Adipose tissue (tissue), 3 donors: ENCODE data around the gene SNCG. TPM values are rescaled to one million over a fixed set of nuclear protein-coding genes. Genes with fewer than 3 reads are reported as not detected.
"Not testable (repeated sequence)": the region's sequence is repeated elsewhere in the genome, so short reads cannot be mapped to it uniquely, and the experiment has no call there.

Experiments
- H3K27ac ChIP-seq: one replicate; pipeline ENCODE4 v1.5.1; 2013; ENCODE audit warnings: low read depth, low read length
- WGBS, 3 donors: extraction: QIAGEN DNeasy Blood & Tissue Kit; methylation state at CpG; one replicate each; pipeline ENCODE4 v1.1.7; 2013; 5-methylcytosine and 5-hydroxymethylcytosine counted together
- polyA plus RNA-seq, 3 donors: library from polyadenylated mRNA; stranded (reverse); fragments of 200-250 nt; gene quantifications; one replicate each; pipeline ENCODE4 v1.2.3, GENCODE V29; 2013
- donor health status: healthy with polysubstance abuse.
- donor health status: Bipolar disorder and iron deficiency.
- donor health status: healthy.

SNCG gene
- polyA plus RNA-seq, 3 donors, result 7.0 to 142 (median 100) TPM

DNA sequence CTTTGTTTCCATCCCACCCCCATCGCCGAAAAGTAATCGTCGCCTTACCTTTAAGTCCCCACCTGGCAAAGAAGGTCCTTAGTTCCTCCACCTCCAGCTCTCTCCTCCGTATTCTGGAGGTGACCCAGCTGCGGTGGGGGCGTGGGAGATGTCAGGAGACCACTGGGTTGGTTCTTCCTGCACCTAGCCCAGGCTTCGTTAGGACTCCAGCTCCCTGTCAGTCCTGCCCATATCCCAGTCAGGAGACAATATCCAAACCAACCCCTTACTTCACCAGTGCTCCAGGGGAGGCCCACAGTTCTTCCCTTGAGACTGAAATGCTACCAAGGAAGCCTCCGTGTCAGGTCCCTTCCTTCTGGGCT is 10.6 kb downstream of the SNCG start:
- WGBS, 3 donors, result 35 to 63% (median 45%) methylated on average over 9 of the region's 9 CpGs
- no peak overlapping the region for H3K27ac ChIP-seq

DNA sequence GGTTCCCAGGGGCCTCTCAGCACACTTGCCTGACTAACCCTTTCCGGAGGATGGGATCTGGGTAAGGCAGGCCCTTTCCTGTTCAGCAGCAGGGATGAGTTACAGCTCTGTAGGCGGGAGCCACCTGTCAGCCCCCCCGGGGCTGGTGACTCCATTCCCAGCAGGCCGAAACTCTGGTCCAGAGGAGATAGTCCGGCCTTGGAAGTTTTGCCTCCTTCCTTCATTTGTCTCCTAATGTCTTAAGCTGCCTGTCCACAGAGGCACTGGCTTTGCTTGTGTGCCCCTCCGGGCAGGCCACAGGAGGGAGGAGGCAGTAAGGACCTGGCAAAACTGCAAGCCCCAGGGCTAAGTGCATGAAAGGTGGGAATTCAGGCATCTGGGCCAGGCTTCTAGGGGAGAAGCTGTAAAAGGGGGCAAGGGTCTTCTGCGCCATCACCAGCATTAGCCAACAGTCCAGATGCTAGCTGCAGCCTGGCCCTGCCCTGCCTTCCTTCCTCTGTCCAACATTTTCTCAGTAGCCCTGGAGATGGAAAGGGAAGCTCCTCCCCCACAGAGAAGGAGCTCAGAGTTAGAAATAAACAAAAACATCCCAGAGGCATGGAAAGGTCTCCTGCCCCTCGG is 11.1 kb downstream of the SNCG start:
- H3K27ac ChIP-seq, result no peak overlapping the region
- 37 to 60% (median 47%) methylated on average over 8 of the region's 8 CpGs for WGBS, 3 donors

- 13 to 26% (median 17%) methylated on average over 30 of the region's 30 CpGs for WGBS, 3 donors
- H3K27ac ChIP-seq, result peak overlapping the region; percentile 75
These were observed 12.0 kb downstream of the SNCG start for GRCh38 chr10:86970162-86970981.

GRCh38 chr10:86970982-86971231 is 12.5 kb downstream of the SNCG start:
- peak overlapping the region; percentile 75 for H3K27ac ChIP-seq
- WGBS, 3 donors, result 0 to 2% (median 1%) methylated on average over 16 to 20 of the region's 20 CpGs

- 4 to 13% (median 12%) methylated on average over 63 to 66 of the region's 66 CpGs for WGBS, 3 donors
- peak overlapping the region; percentile 75 for H3K27ac ChIP-seq
These were observed 13.0 kb downstream of the SNCG start for GRCh38 chr10:86971232-86971991.

- 81 to 87% (median 87%) methylated on average over 11 of the region's 11 CpGs for WGBS, 3 donors
- no peak overlapping the region for H3K27ac ChIP-seq
These were observed 14.4 kb downstream of the SNCG start for GRCh38 chr10:86972613-86973380.

- H3K27ac ChIP-seq, result no peak overlapping the region
- WGBS, 3 donors, result 70 to 88% (median 72%) methylated on average over 7 of the region's 7 CpGs
These were observed 16.1 kb downstream of the SNCG start for GRCh38 chr10:86974484-86974883.

DNA sequence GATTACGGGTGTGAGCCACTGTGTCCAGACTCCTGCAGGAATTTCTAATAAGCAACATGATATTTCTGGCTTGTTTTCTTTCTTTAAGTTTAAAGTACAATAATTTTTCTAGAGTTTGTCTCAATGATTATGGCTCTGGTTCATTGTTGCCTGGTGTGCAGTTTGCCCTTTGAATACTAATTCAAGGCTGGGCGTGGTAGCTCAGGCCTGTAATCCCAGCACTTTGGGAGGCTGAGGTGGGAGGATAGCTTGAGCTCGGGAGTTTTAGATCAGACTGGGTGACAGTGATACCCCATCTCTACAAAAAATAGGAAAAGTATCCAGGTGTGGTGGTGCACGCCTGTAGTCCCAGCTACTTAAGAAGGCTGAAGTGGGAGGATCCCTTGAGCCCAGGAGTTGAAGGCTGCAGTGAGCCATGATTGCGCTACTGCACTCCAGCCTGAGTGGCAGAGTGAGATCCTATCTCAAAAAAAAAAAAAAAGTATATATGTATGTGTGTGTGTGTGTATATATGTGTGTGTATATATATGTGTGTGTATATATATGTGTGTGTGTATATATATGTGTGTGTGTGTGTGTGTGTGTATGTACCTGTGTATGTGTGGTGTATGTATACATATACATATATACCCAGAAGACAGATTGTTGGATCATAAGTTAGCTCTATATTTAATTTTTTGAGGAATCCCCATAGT is 18.1 kb downstream of the SNCG start:
- H3K27ac ChIP-seq, result no peak overlapping the region
- 89 to 95% (median 94%) methylated on average over 5 of the region's 5 CpGs for WGBS, 3 donors

DNA sequence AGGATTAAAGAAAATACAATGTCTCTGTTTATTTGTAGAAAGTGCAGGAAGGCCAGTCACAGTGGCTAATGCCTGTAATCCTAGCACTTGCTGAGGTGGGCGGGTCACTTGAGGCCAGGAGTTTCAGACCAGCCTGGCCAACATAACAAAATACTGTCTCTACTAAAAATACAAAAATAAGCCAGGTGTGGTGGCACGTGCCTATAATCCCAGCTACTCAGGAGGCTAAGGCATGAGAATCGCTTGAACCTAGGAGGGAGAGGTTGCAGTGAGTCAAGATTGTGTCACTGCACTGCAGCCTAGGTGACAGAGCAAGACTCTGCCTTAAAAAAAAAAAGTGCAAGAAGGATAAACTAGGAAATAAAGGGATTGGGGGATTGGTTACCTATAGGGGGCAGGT is 20.1 kb downstream of the SNCG start:
- 80 to 95% (median 88%) methylated on average over 3 of the region's 3 CpGs for WGBS, 3 donors
- not testable (repeated sequence) for H3K27ac ChIP-seq

GRCh38 chr10:86979296-86979818 is 21.0 kb downstream of the SNCG start:
- no peak overlapping the region for H3K27ac ChIP-seq
- 69 to 91% (median 87%) methylated on average over 4 of the region's 4 CpGs for WGBS, 3 donors

DNA sequence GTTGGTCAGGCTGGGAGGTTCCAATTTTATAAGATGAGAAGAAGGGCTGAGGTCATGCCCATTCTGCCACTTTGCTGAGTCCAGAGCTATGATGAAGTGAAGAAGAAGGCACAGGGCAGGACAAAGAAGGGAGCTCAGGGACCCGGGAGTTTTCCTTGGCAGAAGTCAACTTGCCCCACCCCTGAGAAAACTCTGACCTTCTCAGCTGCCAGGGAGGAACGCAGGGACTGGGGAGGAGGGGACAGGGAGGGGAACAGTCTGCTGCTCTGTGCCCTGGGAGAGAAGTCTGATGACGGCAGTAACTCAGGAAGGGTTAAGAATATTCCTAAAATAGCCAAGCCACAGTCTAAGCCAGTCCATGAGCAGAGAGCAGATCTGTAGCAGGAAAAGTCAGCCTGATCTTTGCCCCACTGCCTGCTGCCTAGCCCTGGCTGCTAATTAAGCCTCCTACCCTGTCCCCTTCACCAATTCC is 21.6 kb downstream of the SNCG start:
- no peak overlapping the region for H3K27ac ChIP-seq
- 11 to 22% (median 17%) methylated on average over 3 of the region's 3 CpGs for WGBS, 3 donors

DNA sequence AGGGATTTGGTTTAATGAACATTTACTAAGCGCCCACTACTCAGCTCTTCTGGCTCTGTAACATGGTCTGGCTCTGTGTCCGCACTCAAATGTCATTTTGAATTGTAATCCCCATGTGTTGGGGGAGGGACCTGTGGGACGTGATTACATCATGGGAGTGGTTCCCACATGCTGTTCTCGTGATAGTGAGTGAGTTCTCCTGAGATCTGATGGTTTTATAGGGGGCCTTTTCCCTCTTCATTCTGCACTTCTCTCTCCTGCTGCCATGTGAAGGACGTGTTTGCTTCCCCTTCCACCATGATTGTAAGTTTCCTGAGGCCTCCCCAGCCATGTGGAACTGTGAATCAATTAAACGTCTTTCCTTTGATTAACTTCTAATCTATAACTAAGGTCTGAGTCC is 22.6 kb downstream of the SNCG start:
- H3K27ac ChIP-seq, result not testable (repeated sequence)
- WGBS, 3 donors, result 64 to 78% (median 69%) methylated on average over 6 of the region's 6 CpGs

DNA sequence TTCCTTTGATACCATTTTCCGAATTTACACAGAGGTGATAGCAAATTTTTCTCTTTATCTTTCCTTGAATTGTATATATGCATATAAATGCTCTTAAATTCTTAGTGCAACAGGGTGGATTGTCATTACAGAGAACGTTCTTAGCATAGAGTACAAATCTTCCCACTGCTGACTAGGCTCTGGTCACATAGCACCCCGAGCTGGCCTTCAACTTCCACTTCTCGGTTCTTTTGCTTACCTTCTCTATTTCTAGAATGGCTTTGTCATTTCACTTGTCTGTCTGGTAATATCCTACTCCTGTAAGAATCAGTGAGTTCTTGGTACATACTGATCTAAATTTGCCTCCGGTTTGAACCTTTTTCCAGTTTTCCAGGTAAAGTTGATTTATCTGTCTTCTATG is 23.3 kb downstream of the SNCG start:
- H3K27ac ChIP-seq, result no peak overlapping the region

DNA sequence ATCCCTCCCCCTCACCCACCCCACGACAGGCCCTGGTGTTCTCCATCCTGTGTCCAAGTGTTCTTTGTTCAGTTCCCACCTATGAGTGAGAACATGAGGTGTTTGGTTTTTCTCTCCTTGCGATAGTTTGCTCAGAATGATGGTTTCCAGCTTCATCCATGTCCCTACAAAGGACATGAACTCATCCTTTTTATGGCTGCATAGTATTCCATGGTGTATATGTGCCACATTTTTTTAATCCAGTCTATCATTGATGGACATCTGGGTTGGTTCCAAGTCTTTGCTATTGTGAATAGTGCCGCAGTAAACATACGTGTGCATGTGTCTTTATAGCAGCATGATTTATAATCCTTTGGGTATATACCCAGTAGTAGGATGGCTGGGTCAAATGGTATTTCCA is 26.1 kb downstream of the SNCG start:
- WGBS, 3 donors, result 94 to 99% (median 96%) methylated on average over 4 of the region's 4 CpGs
- not testable (repeated sequence) for H3K27ac ChIP-seq

More for the DNA sequence above, 23.3 kb downstream of the SNCG start:
- WGBS, 3 donors, result 89 to 95% (median 90%) methylated on average over 5 of the region's 5 CpGs

DNA sequence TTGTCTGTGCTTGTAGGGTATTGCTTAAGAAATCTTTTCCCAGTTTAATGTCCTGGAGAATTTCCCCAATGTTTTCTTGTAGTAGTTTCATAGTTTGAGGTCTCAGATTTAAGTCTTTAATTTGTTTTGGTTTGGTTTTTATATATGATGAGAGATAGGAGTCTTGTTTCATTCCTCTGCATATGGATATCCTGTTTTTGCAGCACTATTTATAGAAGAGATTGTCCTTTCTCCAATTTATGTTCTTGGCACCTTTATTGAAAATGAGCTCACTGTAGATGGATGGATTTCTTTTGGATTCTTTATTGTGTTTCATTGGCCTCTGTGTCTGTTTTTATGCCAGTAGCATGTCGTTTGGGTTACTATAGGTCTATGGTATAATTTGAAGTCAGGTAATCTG is 30.1 kb downstream of the SNCG start:
- no peak overlapping the region for H3K27ac ChIP-seq
- WGBS, 3 donors, result 40 to 72% (median 63%) methylated on average over 1 of the region's 1 CpG

DNA sequence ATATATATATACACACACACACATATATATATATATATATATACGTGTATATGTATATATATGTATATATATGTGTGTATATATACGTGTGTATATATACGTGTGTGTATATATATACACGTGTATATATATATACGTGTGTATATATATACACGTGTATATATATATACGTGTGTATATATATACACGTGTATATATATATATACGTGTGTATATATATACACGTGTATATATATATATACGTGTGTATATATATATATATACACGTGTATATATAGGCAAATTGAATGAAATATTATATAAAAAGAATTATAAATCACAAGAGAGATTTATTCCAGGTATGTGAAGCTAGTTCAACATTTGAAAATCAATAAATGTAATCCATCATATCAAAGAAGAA is 33.0 kb downstream of the SNCG start:
- WGBS, 3 donors, result 72 to 83% (median 76%) methylated on average over 12 of the region's 12 CpGs
- H3K27ac ChIP-seq, result not testable (repeated sequence)

DNA sequence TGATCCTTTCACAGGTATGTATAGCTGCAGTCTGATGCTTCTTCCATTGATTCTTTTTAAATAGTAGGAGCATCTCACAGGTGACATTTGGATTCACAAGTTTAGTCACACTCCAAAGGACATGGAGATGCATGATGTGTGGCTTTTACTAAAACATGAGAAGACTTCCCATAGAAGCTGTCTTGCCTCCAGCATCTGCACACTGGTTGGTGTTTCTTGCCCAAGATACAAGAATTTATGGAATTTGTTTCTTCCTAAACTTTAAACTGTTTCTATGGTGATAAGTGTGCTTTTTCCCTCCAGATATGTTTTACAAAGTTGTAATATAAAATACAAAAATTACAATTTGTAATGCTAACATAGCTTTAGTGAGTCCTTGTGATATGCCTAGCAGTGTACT is 34.1 kb downstream of the SNCG start:
- no peak overlapping the region for H3K27ac ChIP-seq

DNA sequence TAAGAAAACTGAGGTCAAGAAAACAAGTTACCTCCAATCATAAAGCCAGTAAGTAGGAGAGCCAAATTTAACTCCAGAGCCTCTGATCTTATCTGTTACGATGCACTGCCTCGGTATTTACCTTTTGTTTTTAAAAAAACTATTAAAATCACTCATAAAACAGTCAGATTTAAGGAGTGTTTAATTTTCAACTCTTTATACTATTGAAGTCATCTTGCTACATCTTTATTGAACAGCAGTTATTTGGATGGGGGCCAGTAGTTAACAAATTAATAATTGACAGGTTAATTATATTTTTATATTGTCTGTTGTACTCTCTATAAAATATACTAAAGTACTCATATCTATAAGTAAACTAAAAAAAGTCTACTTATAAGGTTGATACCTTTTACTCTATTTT is 34.5 kb downstream of the SNCG start:
- H3K27ac ChIP-seq, result no peak overlapping the region

More for the DNA sequence above, 34.5 kb downstream of the SNCG start:
- 71 to 83% (median 83%) methylated on average over 2 of the region's 2 CpGs for WGBS, 3 donors
